Right atrium auricular region (tissue), 2 donors: ENCODE measurements around the gene MLEC. TPM values are rescaled to one million over a fixed set of nuclear protein-coding genes. Genes with fewer than 3 reads are reported as not detected.

Experiments
- DNase-seq: peaks from one replicate; pipeline ENCODE4 v3.0.0-alpha.2; 2019; ENCODE audit warnings: low spot score
- H3K27ac ChIP-seq, 2 donors: fragments of 200-600 bp; sonication (generic); 1 replicate in 1 of 2; 2 replicates in 1 of 2; pipeline ENCODE4 v1.5.1; 2016 to 2019
- H3K27me3 ChIP-seq, 2 donors: fragments of 200-600 bp; sonication (generic); one replicate each; pipeline versions ENCODE4 v1.5.1 to v1.6.0; 2017 to 2019
- H3K36me3 ChIP-seq: fragments of 200-600 bp; sonication (generic); one replicate; pipeline ENCODE4 v1.5.1; 2016
- H3K4me1 ChIP-seq, 2 donors: fragments of 200-600 bp; sonication (generic); one replicate each; pipeline versions ENCODE4 v1.5.1 to v1.6.0; 2017 to 2019
- H3K4me3 ChIP-seq, 2 donors: fragments of 200-600 bp; sonication (generic); 1 replicate in 1 of 2; 2 replicates in 1 of 2; pipeline ENCODE4 v1.5.1; 2017 to 2019; ENCODE audit warnings: mild to moderate bottlenecking in 1 of 2, moderate library complexity in 1 of 2
- H3K9me3 ChIP-seq, 2 donors: fragments of 200-600 bp; sonication (generic); one replicate each; pipeline ENCODE4 v1.5.1; 2019
- CTCF ChIP-seq, 2 donors: fragments of 200-600 bp; sonication (generic); IDR thresholded peaks; one replicate each; pipeline ENCODE4 v1.5.1; 2019; ENCODE audit warnings: antibody characterized with exemption in 2 of 2
- total RNA-seq, 2 donors: library from RNA; depleted of rRNA; stranded (reverse); fragments of >200 nt; gene quantifications; one replicate each; pipeline ENCODE4 v1.1.0, GENCODE V29; 2016

The MLEC gene
- total RNA-seq, 2 donors from 2014 or later = 89.7 to 179 TPM

GRCh38 chr12:120690083-120690450, 3.1 kb downstream of the MLEC start:
- Histone ChIP-seq H3K4me1 (peaks cover 0 to 64% of the 10 kb centered on the region in 2 donors), H3K9me3 (no peaks in the 10 kb centered on the region), H3K27me3 (no peaks in the 10 kb centered on the region), H3K4me3 (no peak overlapping the region), H3K27ac (peak overlapping the region; percentile 89 to 90), H3K36me3 (peaks cover 12% of the 10 kb centered on the region)
- DNase-seq = no peak
- no peak for TF ChIP-seq CTCF (IDR thresholded peaks at IDR 0.05)

- no peaks in the 10 kb centered on the region for H3K9me3 ChIP-seq
- peak overlapping the region; percentile 89 to 90 for H3K27ac ChIP-seq
- no peaks in the 10 kb centered on the region for H3K27me3 ChIP-seq
- no peak overlapping the region for H3K4me3 ChIP-seq
- H3K36me3 ChIP-seq = peaks cover 21% of the 10 kb centered on the region
- no peak for DNase-seq
- H3K4me1 ChIP-seq = peaks cover 0 to 64% of the 10 kb centered on the region in 2 donors
- TF ChIP-seq CTCF (IDR thresholded peaks at IDR 0.05) = no peak
Observed at GRCh38 chr12:120690978-120691377, 4.0 kb downstream of the MLEC start.

GRCh38 chr12:120692524-120693033, 5.6 kb downstream of the MLEC start:
- peaks cover 0 to 75% of the 10 kb centered on the region in 2 donors for H3K4me1 ChIP-seq
- H3K27ac ChIP-seq = no peak overlapping the region
- TF ChIP-seq CTCF (IDR thresholded peaks at IDR 0.05) = no peak
- no peaks in the 10 kb centered on the region for H3K27me3 ChIP-seq
- peaks cover 37% of the 10 kb centered on the region for H3K36me3 ChIP-seq
- H3K9me3 ChIP-seq = no peaks in the 10 kb centered on the region
- DNase-seq = no peak
- no peak overlapping the region for H3K4me3 ChIP-seq

GRCh38 chr12:120693848-120694247, 6.9 kb downstream of the MLEC start:
- no peak for TF ChIP-seq CTCF (IDR thresholded peaks at IDR 0.05)
- Histone ChIP-seq H3K4me1 (peaks cover 0 to 75% of the 10 kb centered on the region in 2 donors), H3K36me3 (peaks cover 48% of the 10 kb centered on the region), H3K27ac (no peak overlapping the region), H3K27me3 (no peaks in the 10 kb centered on the region), H3K9me3 (no peaks in the 10 kb centered on the region), H3K4me3 (no peak overlapping the region)
- no peak for DNase-seq

GRCh38 chr12:120696626-120697025, 9.7 kb downstream of the MLEC start:
- Histone ChIP-seq H3K27me3 (no peaks in the 10 kb centered on the region), H3K4me1 (peaks cover 0 to 75% of the 10 kb centered on the region in 2 donors), H3K36me3 (peaks cover 75% of the 10 kb centered on the region), H3K9me3 (no peaks in the 10 kb centered on the region), H3K4me3 (no peak overlapping the region), H3K27ac (no peak overlapping the region)
- no peak for TF ChIP-seq CTCF (IDR thresholded peaks at IDR 0.05)
- no peak for DNase-seq

- no peak for TF ChIP-seq CTCF (IDR thresholded peaks at IDR 0.05)
- peak overlapping the region; percentile 24 to 30 for H3K27ac ChIP-seq
- DNase-seq = no peak
- peaks cover 83% of the 10 kb centered on the region for H3K36me3 ChIP-seq
- peaks cover 0 to 76% of the 10 kb centered on the region in 2 donors for H3K4me1 ChIP-seq
- H3K4me3 ChIP-seq = no peak overlapping the region
- no peaks in the 10 kb centered on the region for H3K27me3 ChIP-seq
- no peaks in the 10 kb centered on the region for H3K9me3 ChIP-seq
Observed at GRCh38 chr12:120697344-120697743, 10.4 kb downstream of the MLEC start.
